ENCODE results near the gene DLG5.

GRCh38 chr10:77756319-77757232, 170.0 kb downstream of the DLG5 start:
- peak; percentile 94 for TF ChIP-seq CTCF (conservative IDR thresholded peaks at IDR 0.05; ENCODE audit: low read length)
- no peak for TF ChIP-seq EZH2phosphoT487 (IDR thresholded peaks at IDR 0.05; ENCODE audit: borderline replicate concordance)

All from Loucy (cell line).